ENCODE measurements around the gene NAXE.

GRCh38 chr1:156594190-156594589 is 2.6 kb downstream of the NAXE start:
- no peak for TF ChIP-seq CTCF (conservative IDR thresholded peaks at IDR 0.05; ENCODE audit: low read depth, low read length)
- no peak for TF ChIP-seq EZH2 (IDR thresholded peaks at IDR 0.05; ENCODE audit: low read length, unreplicated experiment)

All from PC-3 (cell line).